ACHN (cell line): ENCODE data around the gene AZGP1.
A peak's percentile ranks its signal among the peaks of the same experiment; 100 is the strongest.
"Not testable (repeated sequence)": the region's sequence is repeated elsewhere in the genome, so short reads cannot be mapped to it uniquely, and the experiment has no call there.

ENCODE experiments used
- DNase-seq: peaks from one replicate; pipeline ENCODE4 v3.0.0-alpha.2; 2015
- in situ Hi-C: cut with HindIII; loops from 2 replicates; pipeline ENCODE4 v1.10.0; 2017; ENCODE audit warnings: low sequenced_read_pairs, low pct_ligation_motif_present, low pct_unique_long_range_greater_than_20kb

The AZGP1 gene

GRCh38 chr7:100003711-100004661 is 28.2 kb upstream of the AZGP1 start:
- in situ Hi-C loops: no loop called here

GRCh38 chr7:100000239-100000638 is 24.4 kb upstream of the AZGP1 start:
- in situ Hi-C loops: no loop called here
- DNase-seq: no peak

More at GRCh38 chr7:100003711-100004661, 28.2 kb upstream of the AZGP1 start:
- DNase-seq: no peak

- in situ Hi-C loops: loop anchor here (10.0 kb wide), 1 partner anchor 73 kb away; the partner anchor contains the start of gene GJC3
- DNase-seq: no peak
Measured at GRCh38 chr7:99997545-99998137, 21.8 kb upstream of the AZGP1 start.

GRCh38 chr7:99996755-99997544 is 21.1 kb upstream of the AZGP1 start:
- in situ Hi-C loops: loop anchor here (10.0 kb wide), 1 partner anchor 72 kb away; the partner anchor contains the start of gene GJC3

GRCh38 chr7:99994819-99995218 is 19.0 kb upstream of the AZGP1 start:
- DNase-seq: no peak
- in situ Hi-C loops: loop anchor here (10.0 kb wide), 1 partner anchor 70 kb away; the partner anchor contains the start of gene GJC3

More at GRCh38 chr7:99996755-99997544, 21.1 kb upstream of the AZGP1 start:
- DNase-seq: no peak

- in situ Hi-C loops: loop anchor here (10.0 kb wide), 1 partner anchor 68 kb away; the partner anchor contains the start of gene GJC3
Measured at GRCh38 chr7:99992330-99993038, 16.7 kb upstream of the AZGP1 start.

GRCh38 chr7:99991543-99991942 is 15.7 kb upstream of the AZGP1 start:
- in situ Hi-C loops: loop anchor here (10.0 kb wide), 1 partner anchor 67 kb away; the partner anchor contains the start of gene GJC3
- not testable (repeated sequence) for DNase-seq

More at GRCh38 chr7:99992330-99993038, 16.7 kb upstream of the AZGP1 start:
- no peak for DNase-seq

GRCh38 chr7:99990460-99990852 is 14.6 kb upstream of the AZGP1 start:
- no peak for DNase-seq
- in situ Hi-C loops: loop anchor here (10.0 kb wide), 1 partner anchor 66 kb away; the partner anchor contains the start of gene GJC3

- DNase-seq: no peak
- in situ Hi-C loops: no loop called here
Measured at GRCh38 chr7:99987846-99988245, 12.0 kb upstream of the AZGP1 start.

- in situ Hi-C loops, DNase-seq: not testable (repeated sequence)
Measured at GRCh38 chr7:99987306-99987705, 11.5 kb upstream of the AZGP1 start.

- in situ Hi-C loops: no loop called here
- DNase-seq: no peak
Measured at GRCh38 chr7:99984593-99984992, 8.8 kb upstream of the AZGP1 start.

GRCh38 chr7:99981066-99981465 is 5.2 kb upstream of the AZGP1 start:
- DNase-seq, in situ Hi-C loops: not testable (repeated sequence)

- not testable (repeated sequence) for DNase-seq
Measured at GRCh38 chr7:99980448-99980872, 4.6 kb upstream of the AZGP1 start.

GRCh38 chr7:99979814-99980225 is 4.0 kb upstream of the AZGP1 start:
- peak; percentile 28 for DNase-seq
- in situ Hi-C loops: not testable (repeated sequence)

More at GRCh38 chr7:99980448-99980872, 4.6 kb upstream of the AZGP1 start:
- in situ Hi-C loops: not testable (repeated sequence)

GRCh38 chr7:99976626-99977025 is 795 bp upstream of the AZGP1 start:
- no peak for DNase-seq
- in situ Hi-C loops: no loop called here

- in situ Hi-C loops: no loop called here
- no peak for DNase-seq
Measured at GRCh38 chr7:99974681-99975080, 1.1 kb downstream of the AZGP1 start.

GRCh38 chr7:99973817-99974216 is 2.0 kb downstream of the AZGP1 start:
- in situ Hi-C loops, DNase-seq: not testable (repeated sequence)

GRCh38 chr7:99971242-99971641 is 4.6 kb downstream of the AZGP1 start:
- in situ Hi-C loops: no loop called here
- no peak for DNase-seq
